ENCODE measurements around the gene SIX2. TPM values are rescaled to one million over a fixed set of nuclear protein-coding genes. Genes with fewer than 3 reads are reported as not detected.

Gene SIX2
- total and polyA plus RNA-seq, 10 donors, result 0.03 to 0.20 (median 0.03) TPM; not detected in 7

- 71 to 84% (median 80%) methylated on average over 24 of the region's 24 CpGs for WGBS, 5 donors
- Histone ChIP-seq H3K4me3 (no peak overlapping the region), H3K36me3 (no peaks in the 10 kb centered on the region), H3K9me3 (no peaks in the 10 kb centered on the region), H3K4me1 (peaks cover 0 to 7% (median 0%) of the 10 kb centered on the region in 6 donors), H3K27ac (no peak overlapping the region), H3K27me3 (replicated peaks in 1 of 7) (peaks cover 0 to 66% (median 0%) of the 10 kb centered on the region in 7 donors)
- TF ChIP-seq POLR2AphosphoS5 (IDR thresholded peaks at IDR 0.05) (no peak), POLR2A (IDR thresholded peaks at IDR 0.05) (no peak)
- TF ChIP-seq, protein P1, sequence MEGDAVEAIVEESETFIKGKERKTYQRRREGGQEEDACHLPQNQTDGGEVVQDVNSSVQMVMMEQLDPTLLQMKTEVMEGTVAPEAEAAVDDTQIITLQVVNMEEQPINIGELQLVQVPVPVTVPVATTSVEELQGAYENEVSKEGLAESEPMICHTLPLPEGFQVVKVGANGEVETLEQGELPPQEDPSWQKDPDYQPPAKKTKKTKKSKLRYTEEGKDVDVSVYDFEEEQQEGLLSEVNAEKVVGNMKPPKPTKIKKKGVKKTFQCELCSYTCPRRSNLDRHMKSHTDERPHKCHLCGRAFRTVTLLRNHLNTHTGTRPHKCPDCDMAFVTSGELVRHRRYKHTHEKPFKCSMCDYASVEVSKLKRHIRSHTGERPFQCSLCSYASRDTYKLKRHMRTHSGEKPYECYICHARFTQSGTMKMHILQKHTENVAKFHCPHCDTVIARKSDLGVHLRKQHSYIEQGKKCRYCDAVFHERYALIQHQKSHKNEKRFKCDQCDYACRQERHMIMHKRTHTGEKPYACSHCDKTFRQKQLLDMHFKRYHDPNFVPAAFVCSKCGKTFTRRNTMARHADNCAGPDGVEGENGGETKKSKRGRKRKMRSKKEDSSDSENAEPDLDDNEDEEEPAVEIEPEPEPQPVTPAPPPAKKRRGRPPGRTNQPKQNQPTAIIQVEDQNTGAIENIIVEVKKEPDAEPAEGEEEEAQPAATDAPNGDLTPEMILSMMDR (IDR thresholded peaks at IDR 0.05 in 8 of 11, conservative IDR thresholded peaks at IDR 0.05 in 3 of 11), result no peak
- no peak for DNase-seq
- intact Hi-C loops (cut with DNase I; ENCODE audit: low total_unique reads), result no loop called here
These were observed 33.4 kb downstream of the SIX2 start for GRCh38 chr2:44975571-44976450.

GRCh38 chr2:44974064-44974715 is 35.1 kb downstream of the SIX2 start:
- Histone ChIP-seq H3K4me3 (no peak overlapping the region), H3K27me3 (replicated peaks in 1 of 7) (peaks cover 0 to 58% (median 0%) of the 10 kb centered on the region in 7 donors), H3K4me1 (peaks cover 0 to 7% (median 0%) of the 10 kb centered on the region in 6 donors), H3K9me3 (no peaks in the 10 kb centered on the region), H3K36me3 (no peaks in the 10 kb centered on the region), H3K27ac (no peak overlapping the region)
- no peak for TF ChIP-seq POLR2A (IDR thresholded peaks at IDR 0.05)
- TF ChIP-seq, protein P1 (IDR thresholded peaks at IDR 0.05 in 8 of 11, conservative IDR thresholded peaks at IDR 0.05 in 3 of 11), result peak in 1 of 11 experiments; percentile 27
- no peak for TF ChIP-seq POLR2AphosphoS5 (IDR thresholded peaks at IDR 0.05)
- intact Hi-C loops (cut with DNase I; ENCODE audit: low total_unique reads), result no loop called here
- DNase-seq, result no peak
- 56 to 78% (median 72%) methylated on average over 5 to 6 of the region's 6 CpGs for WGBS, 5 donors

- no peaks in the 10 kb centered on the region for H3K9me3 ChIP-seq
- no peak overlapping the region for H3K27ac ChIP-seq
- no peak for DNase-seq
- intact Hi-C loops (cut with DNase I; ENCODE audit: low total_unique reads), result no loop called here
- H3K4me1 ChIP-seq, result peaks cover 0 to 7% (median 0%) of the 10 kb centered on the region in 6 donors
- 23 to 38% (median 25%) methylated on average over 11 of the region's 11 CpGs for WGBS, 5 donors
- H3K27me3 ChIP-seq (replicated peaks in 1 of 7), result peaks cover 0 to 56% (median 0%) of the 10 kb centered on the region in 7 donors
- H3K4me3 ChIP-seq, result peak overlapping the region in 1 of 8 donors; percentile 28
- TF ChIP-seq POLR2AphosphoS5 (IDR thresholded peaks at IDR 0.05) (no peak), POLR2A (IDR thresholded peaks at IDR 0.05) (no peak)
- TF ChIP-seq, protein P1 (IDR thresholded peaks at IDR 0.05 in 8 of 11, conservative IDR thresholded peaks at IDR 0.05 in 3 of 11), result no peak
- no peaks in the 10 kb centered on the region for H3K36me3 ChIP-seq
These were observed 36.3 kb downstream of the SIX2 start for GRCh38 chr2:44972771-44973535.
